ENCODE data around the gene ZNF207.

Gene ZNF207

GRCh38 chr17:32305049-32305448, 44.9 kb upstream of the ZNF207 start:
- TF ChIP-seq, protein P1, sequence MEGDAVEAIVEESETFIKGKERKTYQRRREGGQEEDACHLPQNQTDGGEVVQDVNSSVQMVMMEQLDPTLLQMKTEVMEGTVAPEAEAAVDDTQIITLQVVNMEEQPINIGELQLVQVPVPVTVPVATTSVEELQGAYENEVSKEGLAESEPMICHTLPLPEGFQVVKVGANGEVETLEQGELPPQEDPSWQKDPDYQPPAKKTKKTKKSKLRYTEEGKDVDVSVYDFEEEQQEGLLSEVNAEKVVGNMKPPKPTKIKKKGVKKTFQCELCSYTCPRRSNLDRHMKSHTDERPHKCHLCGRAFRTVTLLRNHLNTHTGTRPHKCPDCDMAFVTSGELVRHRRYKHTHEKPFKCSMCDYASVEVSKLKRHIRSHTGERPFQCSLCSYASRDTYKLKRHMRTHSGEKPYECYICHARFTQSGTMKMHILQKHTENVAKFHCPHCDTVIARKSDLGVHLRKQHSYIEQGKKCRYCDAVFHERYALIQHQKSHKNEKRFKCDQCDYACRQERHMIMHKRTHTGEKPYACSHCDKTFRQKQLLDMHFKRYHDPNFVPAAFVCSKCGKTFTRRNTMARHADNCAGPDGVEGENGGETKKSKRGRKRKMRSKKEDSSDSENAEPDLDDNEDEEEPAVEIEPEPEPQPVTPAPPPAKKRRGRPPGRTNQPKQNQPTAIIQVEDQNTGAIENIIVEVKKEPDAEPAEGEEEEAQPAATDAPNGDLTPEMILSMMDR (IDR thresholded peaks at IDR 0.05; ENCODE audit: low read depth, low read length) = no peak
- TF ChIP-seq EZH2phosphoT487 (IDR thresholded peaks at IDR 0.05; ENCODE audit: low read depth) = no peak
- Histone ChIP-seq H3K9me3 (ENCODE audit: insufficient read depth, low read length) (no peaks in the 10 kb centered on the region), H3K4me2 (ENCODE audit: low read length) (no peak overlapping the region), H3K9ac (ENCODE audit: low read length) (no peak overlapping the region), H3K27ac (ENCODE audit: low read length) (no peak overlapping the region), H4K20me1 (ENCODE audit: insufficient read depth, low read length) (no peaks in the 10 kb centered on the region), H3K36me3 (replicated peaks; ENCODE audit: low read depth, low read length) (no peaks in the 10 kb centered on the region), H3K27me3 (ENCODE audit: low read depth, low read length) (peaks cover 31% of the 10 kb centered on the region), H3K4me1 (ENCODE audit: low read length) (no peaks in the 10 kb centered on the region), H3K79me2 (ENCODE audit: low read length) (no peaks in the 10 kb centered on the region), H3K4me3 (ENCODE audit: low read length) (no peak overlapping the region), H2AFZ (ENCODE audit: low read depth, low read length) (no peak overlapping the region)

DNA sequence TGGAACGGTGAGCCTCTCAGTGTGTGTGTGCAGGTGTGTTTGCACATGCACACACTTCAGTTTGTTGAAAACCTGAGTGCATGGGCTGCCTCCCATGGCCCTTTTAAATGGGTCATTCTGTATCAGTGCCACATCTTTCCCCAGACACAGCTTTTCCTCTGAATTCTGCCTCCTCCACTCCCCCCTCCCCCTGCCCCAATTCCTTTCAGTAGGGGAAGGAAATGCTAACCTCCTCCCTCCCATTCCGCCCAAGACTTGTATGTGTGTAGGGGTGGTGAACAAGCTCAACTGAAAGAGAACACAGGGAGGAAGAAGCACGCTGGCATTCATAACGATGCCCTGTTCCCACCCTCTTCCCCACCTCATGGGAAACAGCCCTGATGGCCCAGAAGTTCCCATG, 42.3 kb upstream of the ZNF207 start:
- H3K4me3 ChIP-seq (ENCODE audit: low read length) = no peak overlapping the region
- no peaks in the 10 kb centered on the region for H4K20me1 ChIP-seq (ENCODE audit: insufficient read depth, low read length)
- H2AFZ ChIP-seq (ENCODE audit: low read depth, low read length) = no peak overlapping the region
- no peaks in the 10 kb centered on the region for H3K36me3 ChIP-seq (replicated peaks; ENCODE audit: low read depth, low read length)
- no peak for TF ChIP-seq EZH2phosphoT487 (IDR thresholded peaks at IDR 0.05; ENCODE audit: low read depth)
- TF ChIP-seq, protein P1 (IDR thresholded peaks at IDR 0.05; ENCODE audit: low read depth, low read length) = no peak
- H3K9ac ChIP-seq (ENCODE audit: low read length) = no peak overlapping the region
- H3K4me1 ChIP-seq (ENCODE audit: low read length) = 0 out of 2 replicates have a peak, but pooled peaks cover 4% of the 10 kb centered on the region
- no peaks in the 10 kb centered on the region for H3K79me2 ChIP-seq (ENCODE audit: low read length)
- H3K27ac ChIP-seq (ENCODE audit: low read length) = no peak overlapping the region
- H3K27me3 ChIP-seq (ENCODE audit: low read depth, low read length) = peaks cover 44% of the 10 kb centered on the region
- no peaks in the 10 kb centered on the region for H3K9me3 ChIP-seq (ENCODE audit: insufficient read depth, low read length)
- no peak overlapping the region for H3K4me2 ChIP-seq (ENCODE audit: low read length)

GRCh38 chr17:32311028-32311536, 38.9 kb upstream of the ZNF207 start:
- Histone ChIP-seq H2AFZ (ENCODE audit: low read depth, low read length) (no peak overlapping the region), H3K4me3 (ENCODE audit: low read length) (no peak overlapping the region), H3K79me2 (ENCODE audit: low read length) (no peaks in the 10 kb centered on the region), H3K27ac (ENCODE audit: low read length) (no peak overlapping the region), H3K4me1 (ENCODE audit: low read length) (0 out of 2 replicates have a peak, but pooled peaks cover 4% of the 10 kb centered on the region), H3K27me3 (ENCODE audit: low read depth, low read length) (peaks cover 45% of the 10 kb centered on the region), H3K9me3 (ENCODE audit: insufficient read depth, low read length) (no peaks in the 10 kb centered on the region), H4K20me1 (ENCODE audit: insufficient read depth, low read length) (no peaks in the 10 kb centered on the region), H3K4me2 (ENCODE audit: low read length) (peak overlapping the region; percentile 25), H3K36me3 (replicated peaks; ENCODE audit: low read depth, low read length) (no peaks in the 10 kb centered on the region), H3K9ac (ENCODE audit: low read length) (no peak overlapping the region)
- TF ChIP-seq, protein P1 (IDR thresholded peaks at IDR 0.05; ENCODE audit: low read depth, low read length) = no peak
- no peak for TF ChIP-seq EZH2phosphoT487 (IDR thresholded peaks at IDR 0.05; ENCODE audit: low read depth)

- H3K4me2 ChIP-seq (ENCODE audit: low read length) = no peak overlapping the region
- H3K79me2 ChIP-seq (ENCODE audit: low read length) = no peaks in the 10 kb centered on the region
- H3K4me3 ChIP-seq (ENCODE audit: low read length) = no peak overlapping the region
- no peaks in the 10 kb centered on the region for H4K20me1 ChIP-seq (ENCODE audit: insufficient read depth, low read length)
- no peak overlapping the region for H2AFZ ChIP-seq (ENCODE audit: low read depth, low read length)
- TF ChIP-seq, protein P1 (IDR thresholded peaks at IDR 0.05; ENCODE audit: low read depth, low read length) = no peak
- no peak for TF ChIP-seq EZH2phosphoT487 (IDR thresholded peaks at IDR 0.05; ENCODE audit: low read depth)
- no peak overlapping the region for H3K27ac ChIP-seq (ENCODE audit: low read length)
- H3K9me3 ChIP-seq (ENCODE audit: insufficient read depth, low read length) = no peaks in the 10 kb centered on the region
- H3K4me1 ChIP-seq (ENCODE audit: low read length) = peaks cover 9% of the 10 kb centered on the region
- H3K27me3 ChIP-seq (ENCODE audit: low read depth, low read length) = peaks cover 50% of the 10 kb centered on the region
- H3K36me3 ChIP-seq (replicated peaks; ENCODE audit: low read depth, low read length) = no peaks in the 10 kb centered on the region
- no peak overlapping the region for H3K9ac ChIP-seq (ENCODE audit: low read length)
Measured at GRCh38 chr17:32314636-32315035, 35.3 kb upstream of the ZNF207 start.
